Breast epithelium (tissue), 4 donors: Measurements from ENCODE around the gene MAP2K5. TPM values are rescaled to one million over a fixed set of nuclear protein-coding genes. Genes with fewer than 3 reads are reported as not detected.

Experiments used
- DNase-seq, 2 donors: peaks; one replicate each; pipeline ENCODE4 v3.0.0-alpha.2; 2019; ENCODE audit warnings: low spot score in 2 of 2
- H3K27ac ChIP-seq, 2 donors: fragments of 200-600 bp; sonication (generic) in 1 of 2; one replicate each; pipeline ENCODE4 v1.5.1; 2016 to 2019; ENCODE audit warnings: mild to moderate bottlenecking in 1 of 2
- H3K27me3 ChIP-seq, 2 donors: fragments of 200-600 bp; sonication (generic) in 1 of 2; one replicate each; pipeline versions ENCODE4 v1.5.1 to v1.6.0; 2017 to 2019; ENCODE audit warnings: control low read depth in 1 of 2, mild to moderate bottlenecking in 1 of 2
- H3K36me3 ChIP-seq: fragments of 200-600 bp; one replicate; pipeline ENCODE4 v1.5.1; 2019
- H3K4me1 ChIP-seq, 2 donors: fragments of 200-600 bp; sonication (generic); one replicate each; pipeline ENCODE4 v1.5.1; 2016 to 2019; ENCODE audit warnings: control low read depth in 1 of 2
- H3K4me3 ChIP-seq, 3 donors: fragments of 200-600 bp; sonication (generic); 1 replicate in 2 of 3; 2 replicates in 1 of 3; pipeline ENCODE4 v1.5.1; 2016 to 2019; ENCODE audit warnings: mild to moderate bottlenecking in 3 of 3, moderate library complexity in 2 of 3
- H3K9me3 ChIP-seq, 2 donors: fragments of 200-600 bp; sonication (generic) in 1 of 2; one replicate each; pipeline ENCODE4 v1.5.1; 2016 to 2019; ENCODE audit warnings: control low read depth in 1 of 2
- CTCF ChIP-seq, 3 donors: fragments of 450-650 bp; IDR thresholded peaks; one replicate each; pipeline ENCODE4 v1.5.1; 2016 to 2017; ENCODE audit warnings: antibody characterized with exemption in 3 of 3, mild to moderate bottlenecking in 3 of 3, moderate library complexity in 3 of 3
- POLR2A ChIP-seq: fragments of 450-650 bp; IDR thresholded peaks from one replicate; pipeline ENCODE4 v1.6.1; 2016; ENCODE audit warnings: antibody characterized with exemption, mild to moderate bottlenecking, moderate library complexity
- POLR2AphosphoS5 ChIP-seq, 3 donors: sonication (generic); formaldehyde crosslinking; IDR thresholded peaks; one replicate each; pipeline ENCODE4 v1.6.1; 2017; ENCODE audit warnings: antibody characterized with exemption in 3 of 3
- intact Hi-C: fragments of 100-400 bp; cut with DNase I; formaldehyde crosslinking; loops from one replicate; pipeline ENCODE4 v1.15.1; 2023; ENCODE audit warnings: low total_unique reads
- total RNA-seq, 3 donors: library from RNA; depleted of rRNA; stranded (reverse); fragments of >200 nt; gene quantifications; one replicate each; pipeline ENCODE4 v1.1.0, GENCODE V29; 2016

Gene MAP2K5
- total RNA-seq, 3 donors from 2014 or later, result 13.8 to 15.1 (median 14.0) TPM

- no peak for TF ChIP-seq POLR2A
- no peak for TF ChIP-seq POLR2AphosphoS5 (IDR thresholded peaks at IDR 0.05)
- TF ChIP-seq CTCF (IDR thresholded peaks at IDR 0.05), result no peak
- no peaks in the 10 kb centered on the region for H3K36me3 ChIP-seq
- intact Hi-C loops, result no loop called here
- no peak overlapping the region for H3K4me3 ChIP-seq
- H3K9me3 ChIP-seq, result no peaks in the 10 kb centered on the region
- H3K27ac ChIP-seq, result no peak overlapping the region
- no peaks in the 10 kb centered on the region for H3K27me3 ChIP-seq
- no peaks in the 10 kb centered on the region for H3K4me1 ChIP-seq
- no peak for DNase-seq
Measured at GRCh38 chr15:67584157-67584556, 41.7 kb downstream of the MAP2K5 start.

DNA sequence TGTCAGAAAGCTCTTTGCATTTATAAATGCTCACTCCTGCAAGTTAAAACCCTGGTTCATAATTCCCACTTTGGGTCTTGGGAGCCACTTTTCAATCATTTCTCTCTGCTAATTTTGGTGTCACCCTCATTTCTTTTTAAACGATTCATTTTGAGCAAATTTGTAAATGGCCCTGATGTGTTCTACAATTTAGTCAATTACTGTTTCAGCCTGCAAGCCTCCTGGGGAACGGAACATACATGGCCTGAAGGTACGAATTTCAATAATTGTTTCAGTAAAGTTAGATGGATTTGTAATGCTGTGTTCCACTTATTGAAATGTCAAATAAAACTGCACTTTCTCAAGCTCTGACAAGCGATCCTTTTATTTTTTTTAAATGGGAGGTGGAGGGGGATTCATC is 43.2 kb downstream of the MAP2K5 start:
- intact Hi-C loops, result no loop called here
- DNase-seq, result no peak
- Histone ChIP-seq H3K36me3 (no peaks in the 10 kb centered on the region), H3K4me1 (no peaks in the 10 kb centered on the region), H3K9me3 (no peaks in the 10 kb centered on the region), H3K4me3 (no peak overlapping the region), H3K27ac (no peak overlapping the region), H3K27me3 (no peaks in the 10 kb centered on the region)
- TF ChIP-seq POLR2AphosphoS5 (IDR thresholded peaks at IDR 0.05), result no peak
- no peak for TF ChIP-seq CTCF (IDR thresholded peaks at IDR 0.05)
- TF ChIP-seq POLR2A, result no peak

- intact Hi-C loops, result no loop called here
- no peaks in the 10 kb centered on the region for H3K9me3 ChIP-seq
- no peaks in the 10 kb centered on the region for H3K4me1 ChIP-seq
- no peak for DNase-seq
- no peaks in the 10 kb centered on the region for H3K27me3 ChIP-seq
- no peaks in the 10 kb centered on the region for H3K36me3 ChIP-seq
- no peak for TF ChIP-seq CTCF (IDR thresholded peaks at IDR 0.05)
- TF ChIP-seq POLR2A, result no peak
- no peak overlapping the region for H3K4me3 ChIP-seq
- H3K27ac ChIP-seq, result no peak overlapping the region
Measured at GRCh38 chr15:67587331-67587730, 44.8 kb downstream of the MAP2K5 start.

- Histone ChIP-seq H3K27ac (no peak overlapping the region), H3K27me3 (no peaks in the 10 kb centered on the region), H3K4me1 (no peaks in the 10 kb centered on the region), H3K4me3 (no peak overlapping the region), H3K9me3 (no peaks in the 10 kb centered on the region), H3K36me3 (no peaks in the 10 kb centered on the region)
- TF ChIP-seq POLR2AphosphoS5 (IDR thresholded peaks at IDR 0.05) (no peak), POLR2A (no peak), CTCF (IDR thresholded peaks at IDR 0.05) (no peak)
- no peak for DNase-seq
- intact Hi-C loops, result no loop called here
Measured at GRCh38 chr15:67587754-67588153, 45.3 kb downstream of the MAP2K5 start.

DNA sequence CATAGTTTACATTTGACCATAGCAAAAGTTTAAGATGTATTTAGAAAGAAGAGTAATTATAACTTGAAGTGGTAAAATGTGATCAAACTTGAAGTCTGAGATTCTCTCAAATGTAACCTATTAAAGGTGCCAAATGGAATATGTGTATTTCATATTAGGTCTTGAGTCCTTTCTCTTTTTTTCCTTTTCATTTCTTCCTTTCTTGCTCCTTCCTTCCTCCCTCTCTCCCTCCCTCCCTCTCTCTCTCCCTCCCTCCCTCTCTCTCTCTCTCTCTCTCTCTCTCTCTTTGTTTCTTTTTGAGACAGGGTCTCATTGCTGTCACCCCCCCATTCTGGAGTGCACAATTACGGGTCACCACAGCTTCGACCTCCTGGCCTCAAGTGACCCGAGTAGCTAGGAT is 47.7 kb downstream of the MAP2K5 start:
- TF ChIP-seq POLR2A (no peak), POLR2AphosphoS5 (IDR thresholded peaks at IDR 0.05) (no peak), CTCF (IDR thresholded peaks at IDR 0.05) (no peak)
- intact Hi-C loops, result no loop called here
- DNase-seq, result no peak
- H3K4me3 ChIP-seq, result no peak overlapping the region
- no peaks in the 10 kb centered on the region for H3K36me3 ChIP-seq
- no peak overlapping the region for H3K27ac ChIP-seq
- no peaks in the 10 kb centered on the region for H3K27me3 ChIP-seq
- no peaks in the 10 kb centered on the region for H3K4me1 ChIP-seq
- H3K9me3 ChIP-seq, result no peaks in the 10 kb centered on the region
